Chondrocyte (in vitro differentiated cells): ENCODE measurements around the gene TRIP13. TPM values are rescaled to one million over a fixed set of nuclear protein-coding genes. Genes with fewer than 3 reads are reported as not detected.

Experiments
- DNase-seq: peaks from one replicate; pipeline ENCODE4 v3.0.0; 2021; ENCODE audit warnings: mixed read lengths, low spot score
- H3K27ac Mint-ChIP-seq: one replicate; pipeline ENCODE4 v1.8.0; 2021; ENCODE audit warnings: mild to moderate bottlenecking, moderate library complexity, mixed read lengths; ENCODE audit not compliant: unreplicated experiment
- H3K27me3 Mint-ChIP-seq: 2 replicates; pipeline ENCODE4 v1.8.0; 2021; ENCODE audit warnings: low read depth, mixed read lengths
- H3K36me3 Mint-ChIP-seq: 2 replicates; pipeline ENCODE4 v1.8.0; 2021; ENCODE audit warnings: low read depth, mixed read lengths
- H3K4me1 Mint-ChIP-seq: 2 replicates; pipeline ENCODE4 v1.8.0; 2021; ENCODE audit warnings: low read depth, mild to moderate bottlenecking, mixed read lengths
- H3K4me3 Mint-ChIP-seq: one replicate; pipeline ENCODE4 v1.8.0; 2021; ENCODE audit warnings: mild to moderate bottlenecking, moderate library complexity, mixed read lengths; ENCODE audit not compliant: unreplicated experiment
- H3K9me3 Mint-ChIP-seq: 2 replicates; pipeline ENCODE4 v1.8.0; 2021; ENCODE audit warnings: low read depth, mixed read lengths
- CTCF ChIP-seq: fragments of 200-600 bp; sonication (generic); IDR thresholded peaks from 2 replicates; pipeline ENCODE4 v1.5.0; 2021; ENCODE audit warnings: antibody characterized with exemption, mild to moderate bottlenecking, moderate library complexity
- total RNA-seq: library from RNA; stranded (reverse); gene quantifications from 3 replicates; pipeline ENCODE4 v1.2.1, GENCODE V29; 2021

The TRIP13 gene
- total RNA-seq, 1 donor from 2014 or later = 4.9 TPM

GRCh38 chr5:943201-943917, 50.7 kb downstream of the TRIP13 start:
- no peak overlapping the region for H3K4me3 Mint-ChIP-seq
- no peaks in the 10 kb centered on the region for H3K36me3 Mint-ChIP-seq
- H3K27ac Mint-ChIP-seq = no peak overlapping the region
- H3K27me3 Mint-ChIP-seq = peaks cover 80% of the 10 kb centered on the region
- peaks cover 8% of the 10 kb centered on the region for H3K4me1 Mint-ChIP-seq
- no peaks in the 10 kb centered on the region for H3K9me3 Mint-ChIP-seq
- TF ChIP-seq CTCF = no peak
- peak; percentile 37 for DNase-seq

GRCh38 chr5:943918-944620, 51.4 kb downstream of the TRIP13 start:
- H3K27ac Mint-ChIP-seq = no peak overlapping the region
- no peaks in the 10 kb centered on the region for H3K36me3 Mint-ChIP-seq
- peaks cover 8% of the 10 kb centered on the region for H3K4me1 Mint-ChIP-seq
- DNase-seq = peak; percentile 66
- TF ChIP-seq CTCF = no peak
- H3K4me3 Mint-ChIP-seq = no peak overlapping the region
- H3K9me3 Mint-ChIP-seq = no peaks in the 10 kb centered on the region
- peaks cover 75% of the 10 kb centered on the region for H3K27me3 Mint-ChIP-seq

- H3K27me3 Mint-ChIP-seq = peaks cover 70% of the 10 kb centered on the region
- H3K4me1 Mint-ChIP-seq = peaks cover 8% of the 10 kb centered on the region
- H3K36me3 Mint-ChIP-seq = no peaks in the 10 kb centered on the region
- no peak overlapping the region for H3K4me3 Mint-ChIP-seq
- TF ChIP-seq CTCF = no peak
- H3K27ac Mint-ChIP-seq = no peak overlapping the region
- H3K9me3 Mint-ChIP-seq = no peaks in the 10 kb centered on the region
- DNase-seq = no peak
Observed at GRCh38 chr5:944621-944927, 51.9 kb downstream of the TRIP13 start.

- Mint-ChIP-seq H3K27ac (no peak overlapping the region), H3K4me3 (no peak overlapping the region), H3K4me1 (peaks cover 8% of the 10 kb centered on the region), H3K27me3 (peaks cover 73% of the 10 kb centered on the region), H3K36me3 (peaks cover 4% of the 10 kb centered on the region), H3K9me3 (peaks cover 5% of the 10 kb centered on the region)
- no peak for TF ChIP-seq CTCF
- DNase-seq = peak; percentile 70
Observed at GRCh38 chr5:944992-945685, 52.5 kb downstream of the TRIP13 start.
